ENCODE data around the gene PLXNA3. TPM values are rescaled to one million over a fixed set of nuclear protein-coding genes. Genes with fewer than 3 reads are reported as not detected.

Gene PLXNA3
- total RNA-seq, 1 donor from 2014 or later, result 49.0 TPM

GRCh38 chrX:154487518-154488290 lies 29.6 kb downstream of the PLXNA3 start:
- ATAC-seq, result no peak
- intact Hi-C loops (cut with DNase I), result no loop called here
- no peak for TF ChIP-seq CTCF (IDR thresholded peaks at IDR 0.05)
- Histone ChIP-seq H3K27ac (no peak overlapping the region), H3K27me3 (no peaks in the 10 kb centered on the region), H3K36me3 (no peaks in the 10 kb centered on the region), H3K4me3 (no peak overlapping the region), H3K9me3 (no peaks in the 10 kb centered on the region), H3K4me1 (peaks cover 5% of the 10 kb centered on the region)
- no peak for DNase-seq

- H3K27ac ChIP-seq, result no peak overlapping the region
- intact Hi-C loops (cut with DNase I), result no loop called here
- H3K9me3 ChIP-seq, result no peaks in the 10 kb centered on the region
- no peaks in the 10 kb centered on the region for H3K36me3 ChIP-seq
- H3K27me3 ChIP-seq, result no peaks in the 10 kb centered on the region
- no peak for TF ChIP-seq CTCF (IDR thresholded peaks at IDR 0.05)
- H3K4me1 ChIP-seq, result peaks cover 5% of the 10 kb centered on the region
- no peak overlapping the region for H3K4me3 ChIP-seq
- ATAC-seq (no peak), DNase-seq (no peak)
These were observed 30.4 kb downstream of the PLXNA3 start for GRCh38 chrX:154488336-154489075.

- H3K9me3 ChIP-seq, result no peaks in the 10 kb centered on the region
- H3K4me3 ChIP-seq, result peak overlapping the region; percentile 58
- no peaks in the 10 kb centered on the region for H3K27me3 ChIP-seq
- TF ChIP-seq CTCF (IDR thresholded peaks at IDR 0.05), result no peak
- ATAC-seq (no peak), DNase-seq (no peak)
- peak overlapping the region; percentile 91 for H3K27ac ChIP-seq
- peaks cover 5% of the 10 kb centered on the region for H3K4me1 ChIP-seq
- intact Hi-C loops (cut with DNase I), result no loop called here
- no peaks in the 10 kb centered on the region for H3K36me3 ChIP-seq
These were observed 31.1 kb downstream of the PLXNA3 start for GRCh38 chrX:154489182-154489581.

DNA sequence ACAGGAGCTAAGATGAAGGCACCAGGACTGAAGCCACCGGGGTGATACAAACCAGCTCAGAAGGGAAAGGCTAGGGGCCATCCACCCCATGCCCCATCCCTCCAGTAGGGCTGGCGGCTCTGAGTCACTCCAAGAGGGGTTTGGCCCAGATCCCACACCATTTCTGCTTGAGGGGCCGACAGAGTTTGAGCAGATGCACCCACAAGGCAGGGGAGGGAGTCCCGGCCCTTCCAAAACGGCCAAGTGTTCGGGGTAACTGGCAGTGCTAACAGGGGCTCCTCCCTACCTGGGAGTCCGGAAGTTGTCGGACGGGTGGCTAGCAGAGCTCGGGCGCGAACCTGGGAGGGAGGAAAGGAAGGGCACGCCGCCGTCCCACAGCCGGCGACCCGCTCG lies 31.9 kb downstream of the PLXNA3 start:
- Histone ChIP-seq H3K9me3 (no peaks in the 10 kb centered on the region), H3K27me3 (no peaks in the 10 kb centered on the region), H3K36me3 (no peaks in the 10 kb centered on the region), H3K4me3 (peak overlapping the region; percentile 58), H3K27ac (peak overlapping the region; percentile 91), H3K4me1 (peaks cover 5% of the 10 kb centered on the region)
- TF ChIP-seq CTCF (IDR thresholded peaks at IDR 0.05), result no peak
- ATAC-seq, result peak; percentile 4
- intact Hi-C loops (cut with DNase I), result no loop called here
- peak; percentile 73 for DNase-seq

DNA sequence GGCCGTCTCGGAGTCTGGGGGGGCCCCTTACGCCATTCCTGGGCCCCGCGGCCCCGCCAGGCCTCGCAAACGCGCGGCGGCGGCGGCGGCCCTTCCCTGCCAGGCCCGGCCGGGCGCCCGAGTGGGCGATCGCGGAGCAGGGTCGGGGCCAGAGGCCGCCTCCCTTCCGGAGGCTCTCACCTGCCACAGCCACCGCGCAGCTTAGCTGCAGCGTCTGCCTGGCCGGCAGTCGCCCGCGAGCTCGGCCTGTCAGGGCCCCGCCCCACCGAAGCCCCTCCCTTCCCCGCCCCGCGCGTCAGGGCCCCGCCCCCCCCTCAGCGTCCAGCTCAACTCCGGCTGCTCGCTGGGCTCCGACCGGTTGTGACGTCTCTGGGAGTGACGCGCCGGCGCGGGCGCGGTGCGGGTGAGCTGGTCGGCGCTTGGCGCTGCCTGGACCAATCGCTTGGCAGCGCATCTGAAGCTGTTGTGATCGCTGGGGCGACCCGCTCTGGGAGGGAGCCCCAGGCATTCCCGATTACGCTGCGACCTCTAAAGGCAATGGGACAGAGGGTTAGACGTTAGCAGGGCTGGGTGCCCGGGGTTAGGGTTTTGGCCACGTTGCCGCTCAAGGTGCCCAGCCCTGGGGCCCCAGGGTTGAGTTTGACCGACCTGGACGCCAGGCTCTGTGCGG lies 32.5 kb downstream of the PLXNA3 start, which contains the start of gene SLC10A3:
SLC10A3 (minus strand) TSS at position 216 of the 670 bp plus-strand sequence. CDS start 1,689 bp downstream, outside the sequence.
- Histone ChIP-seq H3K4me3 (peak within 1 kb of the TSS; percentile 58), H3K36me3 (no peaks in the 10 kb centered on the region), H3K27ac (peak within 1 kb of the TSS; percentile 91), H3K27me3 (no peaks in the 10 kb centered on the region), H3K9me3 (no peaks in the 10 kb centered on the region), H3K4me1 (peaks cover 5% of the 10 kb centered on the region)
- intact Hi-C loops (cut with DNase I), result no loop called here
- peak; percentile 96 for DNase-seq
- peak; percentile 91 for ATAC-seq
- TF ChIP-seq CTCF (IDR thresholded peaks at IDR 0.05), result no peak
